ENCODE data around the gene CDH18.

GRCh38 chr5:19903611-19904010, 84.4 kb downstream of the CDH18 start:
- TF ChIP-seq CTCF (IDR thresholded peaks at IDR 0.05; ENCODE audit: low read length): no peak
- no peak for TF ChIP-seq EZH2 (IDR thresholded peaks at IDR 0.05; ENCODE audit: borderline replicate concordance, low read length)

Measured in OCI-LY1 (cell line).